CD4-positive, alpha-beta T cell treated with Interleukin-1 beta for 1 hour (primary cell): ENCODE data around the gene AGBL1.

Source experiments
- DNase-seq, 2 donors: peaks; one replicate each; pipeline ENCODE4 v3.0.0-alpha.2; 2020 to 2022

AGBL1 gene

GRCh38 chr15:86538141-86538540 is 458.5 kb downstream of the AGBL1 start:
- no peak for DNase-seq

- DNase-seq = no peak
Measured at GRCh38 chr15:86540840-86541467, 461.3 kb downstream of the AGBL1 start.

- no peak for DNase-seq
Measured at GRCh38 chr15:86541540-86541939, 461.9 kb downstream of the AGBL1 start.

- DNase-seq = no peak
Measured at GRCh38 chr15:86550075-86550474, 470.4 kb downstream of the AGBL1 start.

- DNase-seq = no peak
Measured at GRCh38 chr15:86553108-86553507, 473.4 kb downstream of the AGBL1 start.

- no peak for DNase-seq
Measured at GRCh38 chr15:86555098-86555497, 475.4 kb downstream of the AGBL1 start.

GRCh38 chr15:86555939-86556338 is 476.3 kb downstream of the AGBL1 start:
- DNase-seq = no peak

GRCh38 chr15:86556396-86557017 is 476.8 kb downstream of the AGBL1 start:
- DNase-seq = no peak

- no peak for DNase-seq
Measured at GRCh38 chr15:86557018-86557550, 477.4 kb downstream of the AGBL1 start.

- DNase-seq = no peak
Measured at GRCh38 chr15:86558252-86558651, 478.6 kb downstream of the AGBL1 start.

- no peak for DNase-seq
Measured at GRCh38 chr15:86558686-86559085, 479.0 kb downstream of the AGBL1 start.

GRCh38 chr15:86568378-86568777 is 488.7 kb downstream of the AGBL1 start:
- no peak for DNase-seq

- no peak for DNase-seq
Measured at GRCh38 chr15:86570738-86571137, 491.1 kb downstream of the AGBL1 start.

- no peak for DNase-seq
Measured at GRCh38 chr15:86571873-86572272, 492.2 kb downstream of the AGBL1 start.

- DNase-seq = no peak
Measured at GRCh38 chr15:86572368-86572841, 492.7 kb downstream of the AGBL1 start.

GRCh38 chr15:86573476-86573875 is 493.8 kb downstream of the AGBL1 start:
- no peak for DNase-seq

GRCh38 chr15:86588413-86588812 is 508.7 kb downstream of the AGBL1 start:
- DNase-seq = no peak

- DNase-seq = no peak
Measured at GRCh38 chr15:86590461-86590860, 510.8 kb downstream of the AGBL1 start.

GRCh38 chr15:86591158-86591557 is 511.5 kb downstream of the AGBL1 start:
- DNase-seq = no peak

- no peak for DNase-seq
Measured at GRCh38 chr15:86591994-86592735, 512.5 kb downstream of the AGBL1 start.

- no peak for DNase-seq
Measured at GRCh38 chr15:86595741-86596140, 516.1 kb downstream of the AGBL1 start.

GRCh38 chr15:86603466-86603865 is 523.8 kb downstream of the AGBL1 start:
- DNase-seq = no peak

- DNase-seq = no peak
Measured at GRCh38 chr15:86608461-86609205, 529.0 kb downstream of the AGBL1 start.
